Erythroblast (primary cell): ENCODE data around the gene TMPRSS6.

Experiments
- GATA1 ChIP-seq: IDR thresholded peaks from 2 replicates; pipeline ENCODE4 v1.6.1; 2011; ENCODE audit warnings: low read depth, mild to moderate bottlenecking, control low read depth, low read length, moderate library complexity
- POLR2A ChIP-seq: IDR thresholded peaks from 2 replicates; pipeline ENCODE4 v1.6.1; 2011; ENCODE audit warnings: mild to moderate bottlenecking, low read length

DNA sequence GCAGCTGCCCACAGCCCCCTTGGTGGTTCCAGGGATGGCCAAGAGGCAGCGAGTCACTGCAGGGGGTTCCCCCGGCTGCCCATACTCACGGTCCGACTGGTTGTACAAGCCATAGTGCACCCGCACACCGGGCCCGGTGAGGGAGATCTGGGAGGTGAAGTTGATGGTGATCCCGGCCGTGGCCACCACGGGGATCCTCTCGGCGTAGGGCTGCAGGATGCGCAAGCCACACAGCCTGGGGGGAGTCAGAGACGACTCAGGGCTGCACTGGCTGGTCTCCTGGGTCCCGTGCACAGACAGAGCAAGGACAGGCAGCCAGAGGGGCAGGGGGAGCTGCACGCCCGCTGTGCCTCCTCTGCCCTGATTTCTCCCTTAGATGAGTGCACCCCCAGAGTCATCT is 34.5 kb downstream of the TMPRSS6 start:
- TF ChIP-seq POLR2A (no peak), GATA1 (no peak)
